ENCODE results near the gene DMRTA1.
"Not testable (repeated sequence)": the region's sequence is repeated elsewhere in the genome, so short reads cannot be mapped to it uniquely, and the experiment has no call there.

Gene DMRTA1, protein sequence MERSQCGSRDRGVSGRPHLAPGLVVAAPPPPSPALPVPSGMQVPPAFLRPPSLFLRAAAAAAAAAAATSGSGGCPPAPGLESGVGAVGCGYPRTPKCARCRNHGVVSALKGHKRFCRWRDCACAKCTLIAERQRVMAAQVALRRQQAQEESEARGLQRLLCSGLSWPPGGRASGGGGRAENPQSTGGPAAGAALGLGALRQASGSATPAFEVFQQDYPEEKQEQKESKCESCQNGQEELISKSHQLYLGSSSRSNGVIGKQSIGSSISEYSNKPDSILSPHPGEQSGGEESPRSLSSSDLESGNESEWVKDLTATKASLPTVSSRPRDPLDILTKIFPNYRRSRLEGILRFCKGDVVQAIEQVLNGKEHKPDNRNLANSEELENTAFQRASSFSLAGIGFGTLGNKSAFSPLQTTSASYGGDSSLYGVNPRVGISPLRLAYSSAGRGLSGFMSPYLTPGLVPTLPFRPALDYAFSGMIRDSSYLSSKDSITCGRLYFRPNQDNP

DNA sequence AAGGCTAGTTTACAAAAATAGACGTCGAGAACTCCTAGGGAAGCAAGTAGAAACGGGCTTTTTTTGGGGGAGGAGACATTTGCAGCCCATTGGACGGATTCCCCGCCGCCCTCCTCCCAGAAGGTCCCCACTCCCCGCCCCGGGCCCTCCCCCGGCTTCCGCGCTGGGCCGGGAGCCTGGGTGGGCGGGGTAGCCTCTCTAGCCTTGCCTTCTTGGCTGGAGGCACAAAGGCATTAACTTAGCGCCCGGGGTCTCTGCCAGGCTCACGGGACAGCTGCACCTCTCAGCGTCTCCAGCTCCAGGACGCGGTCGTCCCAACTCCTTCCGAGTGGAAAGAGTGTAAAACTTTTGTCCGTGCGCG, at the start of gene DMRTA1:
TSS of gene DMRTA1 (plus strand) at position 236 of the 361 bp plus-strand sequence. CDS start 242 bp downstream, outside the sequence.
- no peak for DNase-seq (ENCODE audit: low read depth)

GRCh38 chr9:22401671-22402070, 45.0 kb upstream of the DMRTA1 start:
- no peak for DNase-seq (ENCODE audit: low read depth)

- DNase-seq (ENCODE audit: low read depth) = no peak
These were observed 40.6 kb upstream of the DMRTA1 start for GRCh38 chr9:22405869-22406659.

GRCh38 chr9:22413884-22414283, 32.7 kb upstream of the DMRTA1 start:
- no peak for DNase-seq (ENCODE audit: low read depth)

GRCh38 chr9:22415941-22416691, 30.5 kb upstream of the DMRTA1 start:
- no peak for DNase-seq (ENCODE audit: low read depth)

DNA sequence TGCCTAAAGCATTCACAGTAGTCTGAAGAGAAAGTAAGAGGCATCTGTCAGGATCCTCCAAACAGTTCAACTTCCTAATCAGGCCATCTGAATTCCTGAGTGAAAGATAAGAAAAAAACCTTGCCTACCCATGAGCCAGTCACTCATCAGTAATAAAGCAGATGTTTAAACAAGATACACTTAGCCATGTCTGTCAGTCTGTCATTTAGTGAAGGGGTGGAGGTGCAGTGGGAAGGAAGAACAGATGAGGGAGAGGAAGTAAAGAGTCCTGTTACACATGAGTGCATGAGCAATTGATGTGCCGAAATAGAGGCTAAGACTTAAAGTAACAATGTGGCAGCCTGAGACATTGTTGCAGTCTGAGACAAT, 29.9 kb upstream of the DMRTA1 start:
- DNase-seq (ENCODE audit: low read depth) = no peak

DNA sequence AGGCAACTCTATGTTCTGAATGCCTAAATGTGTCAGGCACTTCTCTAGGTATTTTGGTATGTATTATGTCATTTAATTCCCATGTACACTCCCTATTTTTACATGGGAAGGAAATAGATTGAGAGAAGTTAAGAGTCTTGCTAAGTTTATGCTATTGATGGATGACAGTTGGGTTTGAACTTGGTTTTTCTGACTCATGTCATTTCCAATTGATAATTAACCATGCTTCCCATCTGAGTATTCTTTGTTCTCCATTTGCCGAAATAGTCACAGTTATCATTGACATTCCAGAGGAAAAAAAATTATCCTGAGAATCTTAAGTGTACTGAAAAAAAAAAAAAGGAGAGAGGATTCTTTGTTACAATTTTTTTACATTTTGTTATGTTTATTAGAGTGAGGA, 23.1 kb upstream of the DMRTA1 start:
- no peak for DNase-seq (ENCODE audit: low read depth)

- DNase-seq (ENCODE audit: low read depth) = no peak
These were observed 22.0 kb upstream of the DMRTA1 start for GRCh38 chr9:22424616-22425015.

- no peak for DNase-seq (ENCODE audit: low read depth)
These were observed 21.1 kb upstream of the DMRTA1 start for GRCh38 chr9:22425551-22425950.

DNA sequence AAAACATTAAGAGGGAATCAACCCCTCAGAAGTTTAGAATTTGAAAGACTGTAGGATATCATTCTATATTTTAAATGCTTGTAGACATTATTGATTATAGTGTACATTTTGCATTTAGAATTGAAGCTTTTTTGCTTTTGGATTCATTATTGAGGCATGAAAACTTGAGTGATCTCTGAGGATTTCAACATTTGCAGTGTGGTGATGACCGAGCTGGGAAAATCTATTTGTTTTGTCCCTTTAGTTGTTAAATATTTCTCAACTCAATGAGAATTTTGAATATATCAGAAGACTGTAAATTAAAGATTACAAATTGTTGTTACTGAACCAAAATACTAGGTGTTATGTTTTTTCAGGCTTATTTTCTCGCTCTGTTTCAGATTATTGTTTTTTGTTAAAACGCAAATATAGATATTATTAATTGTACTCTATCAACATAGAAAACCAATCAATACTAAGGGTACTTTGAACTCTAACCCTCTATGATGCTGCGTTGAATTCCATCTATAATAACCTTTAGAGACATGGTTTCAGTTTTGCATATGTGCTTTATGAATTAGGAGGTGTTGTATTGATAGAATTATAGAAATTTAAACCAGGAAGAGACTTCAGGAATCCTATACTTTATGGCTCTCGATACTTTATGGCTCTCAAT, 19.3 kb upstream of the DMRTA1 start:
- DNase-seq (ENCODE audit: low read depth) = no peak

DNA sequence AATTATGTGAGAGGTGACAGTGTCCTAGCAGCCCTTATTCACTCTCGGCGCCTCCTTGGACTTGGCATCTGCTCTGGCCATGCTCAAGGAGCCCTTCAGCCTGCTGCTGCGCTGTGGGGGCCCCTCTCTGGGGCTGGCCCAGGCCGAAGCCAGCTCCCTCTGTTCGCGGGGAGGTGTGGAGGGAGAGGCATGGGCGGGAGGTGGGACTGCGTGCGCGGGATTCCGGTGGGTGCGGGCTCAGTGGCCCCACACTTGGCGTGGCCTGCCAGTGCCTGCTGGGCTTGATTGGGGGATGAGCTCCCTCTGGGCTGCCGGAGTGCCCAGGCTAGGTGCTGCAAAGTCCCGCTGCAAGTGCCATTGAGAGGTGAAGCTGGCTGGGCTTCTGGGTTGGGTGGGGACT, 12.9 kb upstream of the DMRTA1 start:
- DNase-seq (ENCODE audit: low read depth) = no peak

- DNase-seq (ENCODE audit: low read depth) = not testable (repeated sequence)
These were observed 11.4 kb upstream of the DMRTA1 start for GRCh38 chr9:22435252-22435651.

- DNase-seq (ENCODE audit: low read depth) = not testable (repeated sequence)
These were observed 9.1 kb upstream of the DMRTA1 start for GRCh38 chr9:22437461-22438067.

DNA sequence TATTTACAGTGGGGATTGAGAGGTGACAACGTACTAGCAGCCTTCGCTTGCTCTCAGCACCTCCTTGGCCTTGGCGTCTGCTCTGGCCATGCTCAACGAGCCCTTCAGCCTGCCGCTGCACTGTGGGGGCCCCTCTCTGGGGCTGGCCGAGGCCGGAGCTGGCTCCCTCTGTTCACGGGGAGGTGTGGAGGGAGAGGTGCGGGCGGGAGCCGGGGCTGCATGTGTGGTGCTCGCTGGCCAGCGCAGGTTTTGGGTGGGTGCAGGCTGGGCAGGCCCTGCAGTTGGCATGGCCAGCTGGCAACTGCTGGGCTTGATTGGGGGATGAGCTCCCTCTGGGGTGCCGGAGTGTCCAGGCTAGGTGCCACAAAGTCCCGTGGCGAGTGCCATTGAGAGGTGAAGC, 5.8 kb upstream of the DMRTA1 start:
- DNase-seq (ENCODE audit: low read depth) = no peak

DNA sequence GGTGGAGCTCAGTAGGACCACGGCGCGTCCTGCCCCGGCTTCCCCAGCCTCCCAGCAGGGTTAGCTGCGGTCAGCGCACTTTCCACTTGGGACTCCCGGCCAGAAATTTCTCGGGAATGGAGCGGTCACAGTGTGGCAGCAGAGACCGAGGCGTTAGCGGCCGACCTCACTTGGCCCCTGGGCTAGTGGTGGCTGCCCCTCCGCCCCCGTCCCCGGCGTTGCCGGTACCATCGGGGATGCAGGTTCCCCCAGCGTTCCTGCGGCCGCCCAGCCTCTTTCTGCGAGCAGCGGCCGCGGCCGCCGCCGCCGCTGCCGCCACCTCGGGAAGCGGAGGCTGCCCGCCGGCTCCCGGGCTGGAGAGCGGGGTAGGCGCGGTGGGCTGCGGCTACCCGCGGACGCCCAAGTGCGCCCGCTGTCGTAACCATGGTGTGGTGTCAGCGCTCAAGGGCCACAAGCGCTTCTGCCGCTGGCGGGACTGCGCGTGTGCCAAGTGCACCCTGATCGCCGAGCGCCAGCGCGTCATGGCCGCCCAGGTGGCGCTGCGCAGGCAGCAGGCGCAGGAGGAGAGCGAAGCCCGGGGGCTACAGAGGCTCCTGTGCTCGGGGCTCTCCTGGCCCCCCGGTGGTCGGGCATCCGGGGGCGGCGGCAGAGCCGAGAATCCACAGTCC, 460 bp downstream of the DMRTA1 start:
- DNase-seq (ENCODE audit: low read depth) = no peak

- DNase-seq (ENCODE audit: low read depth) = no peak
These were observed 1.1 kb downstream of the DMRTA1 start for GRCh38 chr9:22447618-22448305.

DNA sequence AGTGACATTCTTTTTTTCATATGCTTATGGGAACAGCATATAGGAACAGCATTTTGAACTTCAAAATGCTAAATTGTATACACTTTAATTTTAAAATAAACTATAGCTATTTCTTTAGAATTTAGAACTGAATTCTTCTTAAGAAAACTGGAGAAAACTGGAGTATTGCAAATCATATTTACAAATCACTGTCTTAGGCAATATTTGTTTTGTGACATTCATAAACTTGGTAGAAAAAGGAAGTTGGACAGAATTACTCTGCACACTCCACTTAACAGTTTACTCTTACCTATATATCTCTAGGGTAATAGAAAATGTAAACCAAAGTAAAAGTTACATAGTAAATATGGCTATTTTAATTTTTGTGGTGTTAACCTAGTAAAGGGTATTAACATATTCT, 3.1 kb downstream of the DMRTA1 start:
- no peak for DNase-seq (ENCODE audit: low read depth)

GRCh38 chr9:22452415-22453010, 5.9 kb downstream of the DMRTA1 start:
- DNase-seq (ENCODE audit: low read depth) = no peak

- DNase-seq (ENCODE audit: low read depth) = no peak
These were observed 7.4 kb downstream of the DMRTA1 start for GRCh38 chr9:22454016-22454415.

- DNase-seq (ENCODE audit: low read depth) = no peak
These were observed 8.6 kb downstream of the DMRTA1 start for GRCh38 chr9:22455181-22455580.

Measured in fibroblast of the conjunctiva (primary cell).